Suprapubic skin (tissue), 3 donors: ENCODE data around the gene HBZ.

ENCODE experiments used
- EP300 ChIP-seq: sonication (generic); formaldehyde crosslinking; IDR thresholded peaks from one replicate; pipeline ENCODE4 v1.6.1; 2017; ENCODE audit warnings: antibody characterized with exemption
- POLR2A ChIP-seq, 2 donors: fragments of 450-650 bp; IDR thresholded peaks; one replicate each; pipeline ENCODE4 v1.6.1; 2017; ENCODE audit warnings: antibody characterized with exemption in 2 of 2, mild to moderate bottlenecking in 2 of 2, moderate library complexity in 2 of 2
- TF ChIP-seq, protein P1 (sequence below), 2 donors: fragments of 200-600 bp in 1 of 2; fragments of 450-650 bp in 1 of 2; sonication (generic) in 1 of 2; IDR thresholded peaks; one replicate each; pipeline ENCODE4 v1.5.1; 2016 to 2019; ENCODE audit warnings: antibody characterized with exemption in 2 of 2, mild to moderate bottlenecking in 1 of 2, moderate library complexity in 1 of 2

DNA sequence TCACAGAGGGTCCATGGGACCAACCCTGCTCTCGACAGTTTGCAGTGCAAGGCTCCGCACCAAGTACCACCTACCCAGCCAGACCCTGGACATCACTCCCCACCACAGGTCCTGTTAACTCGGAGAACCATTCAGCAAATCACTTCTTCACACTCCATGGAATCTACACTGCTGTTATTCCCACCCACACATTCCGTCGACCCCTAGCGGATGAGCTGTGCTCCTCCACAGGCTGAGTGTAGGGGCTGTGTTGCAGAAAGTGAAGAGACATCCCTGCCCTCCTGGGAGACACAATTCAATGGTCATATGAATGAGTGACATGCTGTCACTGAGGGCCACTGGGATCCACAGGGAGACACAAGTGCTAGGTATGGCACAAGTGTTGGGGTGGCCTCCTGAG, 46.9 kb upstream of the HBZ start:
- TF ChIP-seq, protein P1, sequence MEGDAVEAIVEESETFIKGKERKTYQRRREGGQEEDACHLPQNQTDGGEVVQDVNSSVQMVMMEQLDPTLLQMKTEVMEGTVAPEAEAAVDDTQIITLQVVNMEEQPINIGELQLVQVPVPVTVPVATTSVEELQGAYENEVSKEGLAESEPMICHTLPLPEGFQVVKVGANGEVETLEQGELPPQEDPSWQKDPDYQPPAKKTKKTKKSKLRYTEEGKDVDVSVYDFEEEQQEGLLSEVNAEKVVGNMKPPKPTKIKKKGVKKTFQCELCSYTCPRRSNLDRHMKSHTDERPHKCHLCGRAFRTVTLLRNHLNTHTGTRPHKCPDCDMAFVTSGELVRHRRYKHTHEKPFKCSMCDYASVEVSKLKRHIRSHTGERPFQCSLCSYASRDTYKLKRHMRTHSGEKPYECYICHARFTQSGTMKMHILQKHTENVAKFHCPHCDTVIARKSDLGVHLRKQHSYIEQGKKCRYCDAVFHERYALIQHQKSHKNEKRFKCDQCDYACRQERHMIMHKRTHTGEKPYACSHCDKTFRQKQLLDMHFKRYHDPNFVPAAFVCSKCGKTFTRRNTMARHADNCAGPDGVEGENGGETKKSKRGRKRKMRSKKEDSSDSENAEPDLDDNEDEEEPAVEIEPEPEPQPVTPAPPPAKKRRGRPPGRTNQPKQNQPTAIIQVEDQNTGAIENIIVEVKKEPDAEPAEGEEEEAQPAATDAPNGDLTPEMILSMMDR (IDR thresholded peaks at IDR 0.05): no peak
- no peak for TF ChIP-seq EP300
- TF ChIP-seq POLR2A (IDR thresholded peaks at IDR 0.05): no peak
